ENCODE data around the gene CHCHD6.

CHCHD6 gene

DNA sequence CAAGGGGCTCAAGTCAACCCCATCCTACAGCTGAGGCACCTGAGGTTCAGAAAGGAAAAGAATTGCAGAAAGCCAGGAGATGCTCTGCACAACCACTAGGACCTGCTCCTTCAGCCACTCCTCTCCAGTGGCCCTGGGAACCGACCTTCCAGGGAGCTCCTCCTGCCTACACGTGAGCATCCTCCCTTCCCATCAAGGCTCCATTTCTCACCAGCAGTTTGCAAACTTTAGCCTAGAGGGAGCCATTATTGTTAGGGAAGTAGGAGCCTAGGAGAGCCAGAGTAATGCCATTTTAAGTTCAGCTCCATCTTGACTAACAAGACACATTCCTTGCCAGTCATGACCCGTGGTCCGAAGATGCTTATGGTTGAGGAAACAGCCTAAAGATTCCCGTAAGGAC is 11.2 kb upstream of the CHCHD6 start:
- no peak for DNase-seq (ENCODE audit: low spot score)
- TF ChIP-seq, protein P1, sequence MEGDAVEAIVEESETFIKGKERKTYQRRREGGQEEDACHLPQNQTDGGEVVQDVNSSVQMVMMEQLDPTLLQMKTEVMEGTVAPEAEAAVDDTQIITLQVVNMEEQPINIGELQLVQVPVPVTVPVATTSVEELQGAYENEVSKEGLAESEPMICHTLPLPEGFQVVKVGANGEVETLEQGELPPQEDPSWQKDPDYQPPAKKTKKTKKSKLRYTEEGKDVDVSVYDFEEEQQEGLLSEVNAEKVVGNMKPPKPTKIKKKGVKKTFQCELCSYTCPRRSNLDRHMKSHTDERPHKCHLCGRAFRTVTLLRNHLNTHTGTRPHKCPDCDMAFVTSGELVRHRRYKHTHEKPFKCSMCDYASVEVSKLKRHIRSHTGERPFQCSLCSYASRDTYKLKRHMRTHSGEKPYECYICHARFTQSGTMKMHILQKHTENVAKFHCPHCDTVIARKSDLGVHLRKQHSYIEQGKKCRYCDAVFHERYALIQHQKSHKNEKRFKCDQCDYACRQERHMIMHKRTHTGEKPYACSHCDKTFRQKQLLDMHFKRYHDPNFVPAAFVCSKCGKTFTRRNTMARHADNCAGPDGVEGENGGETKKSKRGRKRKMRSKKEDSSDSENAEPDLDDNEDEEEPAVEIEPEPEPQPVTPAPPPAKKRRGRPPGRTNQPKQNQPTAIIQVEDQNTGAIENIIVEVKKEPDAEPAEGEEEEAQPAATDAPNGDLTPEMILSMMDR (IDR thresholded peaks at IDR 0.05; ENCODE audit: extremely low read depth, missing control alignments): no peak

- TF ChIP-seq, protein P1 (IDR thresholded peaks at IDR 0.05; ENCODE audit: extremely low read depth, missing control alignments): no peak
- DNase-seq (ENCODE audit: low spot score): no peak
Measured at GRCh38 chr3:126693921-126694320, 10.1 kb upstream of the CHCHD6 start.

DNA sequence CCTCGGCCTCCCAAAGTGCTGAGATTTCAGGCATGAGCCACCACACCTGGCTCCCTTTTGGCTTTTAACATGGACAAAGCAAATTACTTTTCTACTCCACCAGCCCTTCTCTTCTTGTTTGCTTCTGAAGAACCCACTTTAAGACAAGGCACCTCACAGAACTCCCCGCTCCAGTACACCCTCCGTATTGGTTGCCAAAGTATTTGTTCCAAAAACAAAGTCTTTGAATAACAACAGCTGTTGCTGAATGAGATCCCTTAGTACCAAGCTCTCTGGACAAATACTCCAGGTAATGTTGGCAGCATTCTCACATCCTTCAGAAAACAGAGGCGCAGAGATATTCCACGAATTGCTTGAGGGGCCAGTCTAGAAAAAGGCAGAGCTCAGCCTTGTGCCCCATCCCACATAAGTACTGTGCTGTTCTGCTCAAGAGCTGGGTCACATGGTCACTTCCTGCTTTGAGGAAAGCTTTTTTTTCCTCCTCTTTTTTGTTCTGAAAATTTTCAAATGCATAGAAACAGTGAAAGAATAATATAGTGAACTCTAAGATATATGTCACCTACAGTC is 7.3 kb upstream of the CHCHD6 start:
- no peak for DNase-seq (ENCODE audit: low spot score)
- TF ChIP-seq, protein P1 (IDR thresholded peaks at IDR 0.05; ENCODE audit: extremely low read depth, missing control alignments): no peak

- no peak for DNase-seq (ENCODE audit: low spot score)
- TF ChIP-seq, protein P1 (IDR thresholded peaks at IDR 0.05; ENCODE audit: extremely low read depth, missing control alignments): no peak
Measured at GRCh38 chr3:126699011-126699410, 5.0 kb upstream of the CHCHD6 start.

DNA sequence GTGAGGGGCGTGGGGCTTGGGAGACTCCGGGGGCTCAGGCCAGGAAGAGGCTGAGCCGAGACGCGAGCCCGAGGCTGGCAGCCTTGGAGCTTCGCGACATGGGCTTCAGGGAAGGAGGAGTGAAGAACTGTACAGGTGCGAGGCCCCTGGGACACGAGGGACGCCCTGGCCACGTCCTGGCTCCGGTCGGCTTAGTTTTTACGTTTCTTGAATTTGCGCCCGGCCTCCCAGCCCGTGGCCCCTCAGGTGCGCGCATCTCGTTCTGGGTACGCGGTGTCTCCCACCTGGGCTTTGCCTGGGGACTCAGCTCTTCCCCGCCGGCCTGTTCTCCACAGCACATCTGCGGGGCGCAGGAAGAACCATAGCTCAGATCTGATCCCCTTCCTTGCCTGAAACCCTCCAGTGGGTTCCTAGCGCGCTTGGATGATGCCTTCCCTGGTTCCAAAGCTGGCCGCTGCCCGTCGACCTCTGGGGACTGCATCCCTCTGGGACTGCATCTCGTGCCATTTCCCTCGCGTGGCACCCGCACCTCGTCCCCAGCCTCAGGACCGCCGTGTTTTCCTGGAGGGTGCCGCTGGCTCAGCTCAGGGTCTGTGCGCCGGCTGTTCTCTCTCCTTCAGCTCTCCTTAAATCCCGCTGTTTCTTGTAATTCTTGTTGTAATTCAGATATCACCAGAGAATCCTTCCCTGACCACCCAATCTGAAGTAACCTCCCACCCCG is 614 bp downstream of the CHCHD6 start:
- DNase-seq (ENCODE audit: low spot score): no peak
- TF ChIP-seq, protein P1 (IDR thresholded peaks at IDR 0.05; ENCODE audit: extremely low read depth, missing control alignments): no peak

DNA sequence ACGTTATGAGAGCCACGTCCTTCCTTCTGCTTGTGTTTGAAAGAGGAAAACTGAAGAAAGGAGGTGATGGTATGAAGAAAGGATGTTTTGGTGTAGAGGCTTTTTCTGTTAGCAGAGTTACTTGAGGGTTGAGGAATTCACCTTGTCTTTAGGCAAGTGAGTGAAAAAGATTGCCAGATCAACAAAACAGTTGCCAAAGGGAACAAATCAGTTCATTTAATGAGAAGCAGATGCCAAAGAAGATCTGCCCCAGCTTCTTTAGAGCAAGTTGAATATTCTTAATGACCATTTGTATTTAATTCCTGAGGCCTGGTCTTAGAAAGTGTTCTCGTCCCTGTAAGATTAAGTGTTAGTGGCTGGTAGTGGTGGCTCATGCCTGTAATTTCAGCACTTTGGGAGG is 2.6 kb downstream of the CHCHD6 start:
- DNase-seq (ENCODE audit: low spot score): no peak
- TF ChIP-seq, protein P1 (IDR thresholded peaks at IDR 0.05; ENCODE audit: extremely low read depth, missing control alignments): no peak

DNA sequence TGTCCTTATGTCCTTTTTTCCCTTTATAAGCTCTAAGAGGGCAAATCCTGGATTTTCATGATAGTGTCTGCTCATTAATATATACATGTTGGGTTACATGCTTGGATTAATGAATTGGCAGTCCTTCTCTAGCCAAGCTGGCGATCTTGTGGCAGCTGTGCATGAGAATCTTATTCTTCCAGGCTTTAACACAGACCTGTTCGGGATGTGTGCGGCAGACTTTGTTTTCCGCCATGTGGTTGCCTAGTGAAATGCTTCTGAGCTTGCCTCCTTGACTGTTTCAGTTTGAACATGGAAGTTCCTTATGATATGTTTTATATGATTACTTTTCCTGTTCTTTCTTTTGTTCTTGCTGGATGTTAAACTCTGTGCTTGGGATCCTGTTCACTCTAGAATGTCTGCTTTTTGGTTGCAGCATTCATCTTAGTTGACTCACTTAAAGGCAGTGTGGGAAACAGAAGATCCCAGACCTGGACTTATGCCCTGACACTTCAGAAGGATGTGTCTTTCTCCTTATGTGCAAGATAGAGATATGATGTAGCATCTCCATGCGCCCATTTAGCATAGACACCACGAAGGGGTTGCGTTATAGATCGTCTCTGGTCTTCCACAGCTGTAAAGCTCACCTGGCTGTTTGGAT is 7.2 kb downstream of the CHCHD6 start:
- no peak for DNase-seq (ENCODE audit: low spot score)

More for the DNA sequence above, 7.2 kb downstream of the CHCHD6 start:
- TF ChIP-seq, protein P1 (IDR thresholded peaks at IDR 0.05; ENCODE audit: extremely low read depth, missing control alignments): no peak

Measured in GM20000 (cell line).